NCI-H510A (cell line): Measurements from ENCODE around the gene SAP130.

Source experiments
- DNase-seq: peaks from one replicate; lab custom pipeline; 2025; lab: John Stamatoyannopoulos, UW

SAP130 gene

GRCh38 chr2:128027801-128028667, at the start of gene SAP130:
SAP130 (minus strand) TSS chr2:128028059; CDS start chr2:128026292, 1,767 bp downstream.
- DNase-seq: peak; percentile 93

- DNase-seq: no peak
Observed at GRCh38 chr2:128076461-128077106, 48.7 kb upstream of the SAP130 start.

- DNase-seq: no peak
Observed at GRCh38 chr2:128073278-128073677, 45.4 kb upstream of the SAP130 start.

DNA sequence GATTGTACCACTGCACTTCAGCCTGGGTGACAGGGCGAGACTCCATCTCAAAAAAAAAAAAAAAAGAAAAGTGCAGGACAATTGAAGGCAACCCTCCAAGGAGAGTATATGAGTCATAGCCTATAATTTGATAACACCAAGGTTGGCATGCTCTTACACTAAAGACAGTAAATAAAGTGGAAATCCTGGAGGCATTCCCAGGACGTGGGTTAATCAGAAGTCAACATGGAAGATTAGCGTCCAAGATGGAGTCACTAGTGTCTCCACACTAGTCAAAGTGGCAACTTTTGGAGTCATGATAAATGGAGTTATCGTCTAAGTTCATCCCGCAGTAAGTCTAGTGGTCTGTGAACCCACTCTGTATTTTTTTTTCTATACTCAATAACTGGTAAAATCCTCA, 41.9 kb upstream of the SAP130 start:
- no peak for DNase-seq

DNA sequence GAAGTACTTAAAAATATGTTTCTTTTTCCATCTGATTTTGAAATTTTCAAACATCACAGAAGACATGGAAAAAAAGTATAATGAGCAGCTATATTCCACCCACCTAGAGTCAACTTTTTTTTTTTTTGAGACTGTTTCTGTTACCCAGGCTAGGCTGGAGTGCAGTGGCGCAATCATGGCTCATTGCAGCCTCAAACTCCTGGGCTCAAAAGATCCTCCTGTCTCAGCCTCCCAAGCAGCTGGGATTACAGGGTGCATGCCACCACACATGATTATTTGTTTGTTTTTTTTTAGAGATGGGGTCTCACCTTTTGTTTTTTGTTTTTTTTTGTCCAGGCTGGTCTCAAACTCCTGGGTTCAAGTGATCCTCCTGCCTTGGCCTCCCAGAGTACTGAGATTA, 36.5 kb upstream of the SAP130 start:
- DNase-seq: no peak

GRCh38 chr2:128062571-128062970, 34.7 kb upstream of the SAP130 start:
- DNase-seq: no peak

DNA sequence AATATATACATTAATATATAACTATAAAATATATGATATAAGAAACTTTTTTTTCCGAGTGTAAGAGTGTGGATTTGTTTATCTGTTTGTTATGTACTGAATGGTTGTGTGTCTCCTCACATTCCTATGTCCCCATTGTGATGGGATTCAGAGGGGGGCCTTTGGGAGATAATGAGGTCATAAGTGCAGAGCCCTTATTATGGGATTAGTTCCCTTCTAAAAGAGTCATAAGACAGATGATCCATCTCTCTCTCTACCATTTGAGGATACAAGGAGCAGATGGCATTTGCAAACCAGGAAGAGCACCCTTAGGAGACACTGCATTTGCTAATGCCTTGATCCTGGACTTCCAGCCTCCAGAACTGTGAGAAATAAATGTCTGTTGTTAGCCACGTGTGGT, 30.3 kb upstream of the SAP130 start:
- no peak for DNase-seq

GRCh38 chr2:128057334-128057733, 29.5 kb upstream of the SAP130 start:
- DNase-seq: no peak

DNA sequence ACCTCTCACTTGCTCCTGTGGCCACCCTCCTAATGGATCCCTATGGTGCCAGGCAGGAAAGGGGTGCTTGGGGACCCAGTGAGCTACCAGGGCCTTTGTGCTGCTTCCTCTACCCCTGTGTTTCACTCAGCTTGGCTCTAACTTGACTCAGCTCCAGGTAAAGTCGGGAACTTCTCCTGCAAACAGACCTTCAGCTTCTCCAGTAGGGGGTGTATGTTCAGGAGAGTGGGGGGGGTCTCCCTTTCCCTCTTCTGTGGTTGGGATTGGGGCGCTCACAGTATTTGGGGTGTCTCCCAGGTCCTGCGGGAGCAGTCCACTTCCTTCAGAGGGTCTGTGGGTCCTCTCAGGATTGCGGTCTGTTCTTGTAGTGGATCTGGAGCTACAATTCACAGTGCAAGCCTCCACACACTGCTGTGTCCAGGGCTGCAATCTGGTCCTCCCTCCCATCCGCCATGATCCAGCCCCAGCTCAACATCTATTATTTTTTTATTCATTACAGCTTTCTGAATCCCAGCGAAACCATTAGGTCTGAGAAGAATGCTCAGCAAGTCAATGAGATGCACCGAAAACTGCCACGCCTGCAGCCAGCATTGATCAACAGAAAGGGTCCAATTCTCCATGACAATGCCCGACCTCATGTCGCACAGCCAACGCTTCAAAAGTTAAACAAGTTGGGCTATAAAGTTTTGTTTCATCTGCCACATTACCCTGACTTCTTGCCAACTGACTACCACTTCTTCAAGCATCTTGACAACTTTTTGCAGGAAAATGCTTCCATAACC, 26.4 kb upstream of the SAP130 start:
- DNase-seq: no peak

DNA sequence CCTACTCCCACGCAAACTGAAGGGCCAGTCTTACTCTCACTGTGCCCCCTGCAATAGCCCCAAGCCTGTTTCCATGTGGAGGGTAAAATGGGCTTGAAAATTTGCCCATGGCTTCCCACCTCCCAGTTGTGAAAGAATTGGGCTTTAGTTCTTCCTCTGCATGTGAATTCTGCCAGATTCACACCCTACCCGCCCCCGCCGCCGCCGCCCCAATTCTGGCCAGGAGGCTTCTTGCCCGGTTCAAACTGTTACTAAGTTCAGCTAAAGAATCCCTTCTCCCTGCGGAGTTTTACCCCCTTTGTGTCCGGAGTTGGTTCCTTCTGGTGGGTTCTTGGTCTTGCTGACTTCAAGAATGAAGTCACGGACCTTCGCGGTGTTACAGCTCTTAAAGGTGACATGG, 25.5 kb upstream of the SAP130 start:
- no peak for DNase-seq

GRCh38 chr2:128043041-128043440, 15.2 kb upstream of the SAP130 start:
- no peak for DNase-seq

- DNase-seq: no peak
Observed at GRCh38 chr2:128041561-128041960, 13.7 kb upstream of the SAP130 start.

- DNase-seq: no peak
Observed at GRCh38 chr2:128040166-128040771, 12.4 kb upstream of the SAP130 start.

DNA sequence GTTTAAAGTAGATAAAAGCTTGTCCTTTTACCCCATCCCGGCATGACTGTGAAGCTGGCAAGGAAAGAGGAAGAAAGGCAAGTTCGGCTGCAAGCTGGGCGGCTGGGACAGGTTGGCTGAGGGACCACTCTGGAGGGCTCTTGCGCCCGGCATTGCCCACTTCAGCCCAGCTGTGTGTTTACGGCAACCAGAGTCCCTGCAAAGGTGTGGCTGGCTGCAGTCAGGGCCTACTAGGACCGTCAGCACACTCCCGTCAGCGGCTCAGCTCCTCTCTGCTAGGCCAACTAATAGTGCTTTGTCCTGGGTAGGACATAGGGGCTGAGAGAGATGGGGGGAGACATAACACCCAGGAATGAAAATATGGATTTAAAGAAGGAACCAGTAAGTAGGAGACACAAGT, 11.7 kb upstream of the SAP130 start:
- DNase-seq: no peak

DNA sequence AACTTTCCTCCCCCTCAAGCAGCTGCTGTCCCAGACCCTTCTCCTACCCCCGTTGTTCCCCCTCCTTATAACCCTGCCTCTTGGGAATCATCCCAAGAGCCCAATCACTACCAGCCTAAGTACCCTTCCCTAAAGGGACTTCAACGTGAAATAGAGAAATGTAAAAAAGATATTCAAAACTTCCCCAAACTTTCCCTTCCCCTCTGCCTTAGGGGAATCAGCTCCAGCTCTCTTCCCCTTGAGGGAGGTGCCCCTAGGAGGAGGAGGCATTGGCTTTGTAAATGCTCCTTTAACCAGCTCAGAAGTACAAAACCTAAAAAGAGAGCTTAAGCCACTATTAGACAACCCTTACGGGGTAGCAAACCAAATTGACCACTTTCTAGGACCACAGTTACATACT, 10.6 kb upstream of the SAP130 start:
- no peak for DNase-seq

DNA sequence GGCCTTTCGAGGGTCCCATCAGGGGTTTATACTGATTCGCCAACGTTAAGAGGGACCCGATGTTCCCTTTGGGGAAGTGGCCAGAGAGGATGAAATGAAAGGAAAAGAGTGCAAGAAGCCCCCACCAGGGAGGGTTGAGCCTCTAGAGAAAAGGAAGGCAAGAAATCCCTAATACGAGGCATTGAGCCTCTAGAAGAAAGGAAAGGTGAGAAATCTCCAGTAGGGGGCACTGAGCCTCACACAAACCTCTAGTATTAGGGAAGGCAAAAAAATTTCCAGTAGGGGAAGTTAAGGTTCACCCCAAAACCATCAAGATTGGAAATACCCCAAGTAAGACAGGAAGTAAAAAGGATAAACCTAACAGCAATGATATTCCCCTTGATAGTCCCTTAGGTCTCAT, 9.8 kb upstream of the SAP130 start:
- DNase-seq: no peak

DNA sequence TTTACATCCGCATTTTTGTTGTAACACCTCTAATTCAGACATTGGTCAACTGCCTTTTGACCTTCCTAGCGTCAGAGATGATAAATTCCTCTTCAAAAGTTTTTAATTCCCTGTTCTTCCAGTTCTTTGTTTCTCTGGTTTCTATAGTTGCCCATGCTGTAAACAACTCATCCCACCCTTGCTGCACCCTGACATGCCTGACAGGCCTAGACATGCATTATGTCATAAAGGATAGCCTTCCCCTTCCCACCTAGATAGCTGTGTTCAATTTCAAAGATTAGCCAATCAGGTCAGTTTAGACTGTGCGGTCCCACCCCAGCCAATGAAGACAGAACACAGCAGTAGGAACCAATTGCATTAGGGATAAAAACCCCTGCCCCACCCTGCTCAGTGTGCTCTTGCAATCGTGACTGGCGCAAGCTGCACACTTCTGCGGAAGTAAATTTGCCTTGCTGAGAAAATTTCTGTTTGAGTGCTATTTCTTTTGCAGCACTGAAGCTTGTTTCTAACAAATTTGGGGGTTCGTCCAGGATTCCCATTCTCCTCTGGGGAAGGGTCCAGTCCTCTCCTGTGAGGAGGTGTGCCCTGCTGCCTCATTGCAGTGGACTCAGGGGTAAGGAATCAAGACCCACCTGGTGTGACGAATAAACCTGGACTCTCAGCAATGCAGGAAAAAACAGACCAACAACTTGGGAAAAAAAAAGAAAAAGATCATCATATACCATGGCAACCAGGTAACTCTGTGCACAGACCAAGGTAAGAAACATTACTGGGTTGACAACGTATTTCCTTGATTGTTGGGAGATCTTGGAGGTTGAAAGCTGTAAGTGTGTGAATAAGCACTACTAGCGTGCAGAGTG, 9.1 kb upstream of the SAP130 start:
- no peak for DNase-seq

- DNase-seq: no peak
Observed at GRCh38 chr2:128032092-128032491, 4.2 kb upstream of the SAP130 start.

- DNase-seq: no peak
Observed at GRCh38 chr2:128028668-128029054, 802 bp upstream of the SAP130 start.

DNA sequence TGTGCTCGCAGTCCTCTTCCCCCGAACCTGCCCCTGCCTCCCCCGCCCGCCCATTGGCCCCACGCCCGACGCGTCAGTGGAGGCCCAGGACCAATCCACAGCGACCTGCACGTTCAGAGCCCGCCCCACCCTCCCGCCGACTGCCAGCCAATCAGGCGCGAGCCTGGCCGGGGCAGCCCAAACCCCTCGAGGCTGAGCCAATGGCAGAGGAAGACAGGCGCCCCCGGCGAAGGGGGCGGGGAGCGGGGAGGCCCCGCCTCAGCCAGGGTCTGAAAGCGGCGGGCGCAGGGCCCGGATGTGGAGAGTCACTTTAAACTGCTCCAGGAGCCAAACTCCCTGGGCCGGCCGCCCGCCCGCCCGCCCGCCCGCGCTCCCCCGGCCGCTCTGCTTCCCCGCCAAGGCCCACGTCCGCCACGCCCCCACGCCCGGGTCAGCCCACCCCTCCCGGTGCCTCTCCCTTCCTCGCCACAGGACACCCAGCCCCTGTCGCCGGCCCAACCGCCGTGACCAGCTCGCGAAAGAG, 520 bp downstream of the SAP130 start:
- DNase-seq: peak; percentile 95
